Activated B cell treated with CpG ODN at 0.5 μM for 24 hours (primary cell): ENCODE data around the gene CTSA. TPM values are rescaled to one million over a fixed set of nuclear protein-coding genes. Genes with fewer than 3 reads are reported as not detected.
"Not testable (repeated sequence)": the region's sequence is repeated elsewhere in the genome, so short reads cannot be mapped to it uniquely, and the experiment has no call there.

Experiments used
- ATAC-seq: fragments of 200-7000 bp; cut with Tn5 transposase; one replicate; pipeline ENCODE4 v1.10.0; 2021; ENCODE audit warnings: low read depth, mild to moderate bottlenecking, moderate library complexity
- CTCF ChIA-PET: fragments of 350-600 bp; sonication (Branson Sonifier 250); formaldehyde crosslinking; loops from one replicate; lab custom pipeline; 2021; ENCODE audit warnings: antibody characterized with exemption; lab: Charles Lee
- POLR2A ChIA-PET: fragments of 350-600 bp; sonication (Branson Sonifier 250); formaldehyde crosslinking; loops from one replicate; lab custom pipeline; 2021; ENCODE audit warnings: antibody characterized with exemption; lab: Charles Lee
- DNase-seq: peaks from one replicate; pipeline ENCODE4 v3.0.0; 2022
- H3K27ac Mint-ChIP-seq: one replicate; pipeline ENCODE4 v1.8.0; 2020; ENCODE audit warnings: mixed read lengths
- H3K27me3 Mint-ChIP-seq: one replicate; pipeline ENCODE4 v1.8.0; 2021; ENCODE audit warnings: mixed read lengths
- H3K36me3 Mint-ChIP-seq: one replicate; pipeline ENCODE4 v1.8.0; 2021; ENCODE audit warnings: low read depth, mixed read lengths
- H3K4me1 Mint-ChIP-seq: one replicate; pipeline ENCODE4 v1.8.0; 2021; ENCODE audit warnings: mixed read lengths
- H3K4me3 Mint-ChIP-seq: one replicate; pipeline ENCODE4 v1.8.0; 2020; ENCODE audit warnings: mild to moderate bottlenecking, mixed read lengths
- H3K9me3 Mint-ChIP-seq: one replicate; pipeline ENCODE4 v1.8.0; 2020; ENCODE audit warnings: mixed read lengths
- intact Hi-C: fragments of 100-400 bp; cut with micrococcal nuclease; formaldehyde crosslinking; loops from one replicate; pipeline ENCODE4 v1.15.1; 2024
- total RNA-seq: library from RNA; stranded (reverse); gene quantifications from 2 replicates; pipeline ENCODE4 v1.2.3, GENCODE V29; 2022
- TF ChIP-seq, protein P1 (sequence below): fragments of 200-600 bp; IDR thresholded peaks from one replicate; pipeline ENCODE4 v1.8.0; 2022; ENCODE audit warnings: antibody characterized with exemption, mild to moderate bottlenecking

CTSA gene
- total RNA-seq, 1 donor from 2014 or later = 67.2 TPM

DNA sequence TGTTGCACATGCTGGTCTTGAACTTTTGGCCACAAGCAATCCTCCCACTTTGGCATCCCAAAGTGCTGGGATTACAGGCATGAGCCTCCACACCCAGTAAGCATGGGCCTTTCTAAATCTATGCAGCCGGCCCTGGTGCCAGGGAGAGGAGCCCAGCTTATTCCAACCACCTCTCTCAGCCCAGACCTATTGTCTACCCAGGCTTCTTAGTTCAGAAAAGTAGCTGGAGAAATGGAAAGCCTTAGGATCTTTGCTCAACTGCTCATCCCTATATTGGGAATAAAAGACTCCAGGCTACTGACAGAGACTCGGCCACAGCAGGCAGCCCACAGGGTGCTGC lies 35.6 kb downstream of the CTSA start:
- ATAC-seq = no peak
- Mint-ChIP-seq H3K36me3 (peaks cover 2% of the 10 kb centered on the region), H3K9me3 (no peaks in the 10 kb centered on the region), H3K27me3 (peaks cover 2% of the 10 kb centered on the region), H3K27ac (no peak overlapping the region), H3K4me3 (no peak overlapping the region), H3K4me1 (no peaks in the 10 kb centered on the region)
- ChIA-PET POLR2A (interaction anchor here (1.3 to 2.3 kb wide), 2 partner anchors 8 to 9 kb away, joined by 4 to 7 read pairs; no protein-coding TSS in a partner anchor), CTCF (no interaction called here)
- intact Hi-C loops = no loop called here
- TF ChIP-seq, protein P1, sequence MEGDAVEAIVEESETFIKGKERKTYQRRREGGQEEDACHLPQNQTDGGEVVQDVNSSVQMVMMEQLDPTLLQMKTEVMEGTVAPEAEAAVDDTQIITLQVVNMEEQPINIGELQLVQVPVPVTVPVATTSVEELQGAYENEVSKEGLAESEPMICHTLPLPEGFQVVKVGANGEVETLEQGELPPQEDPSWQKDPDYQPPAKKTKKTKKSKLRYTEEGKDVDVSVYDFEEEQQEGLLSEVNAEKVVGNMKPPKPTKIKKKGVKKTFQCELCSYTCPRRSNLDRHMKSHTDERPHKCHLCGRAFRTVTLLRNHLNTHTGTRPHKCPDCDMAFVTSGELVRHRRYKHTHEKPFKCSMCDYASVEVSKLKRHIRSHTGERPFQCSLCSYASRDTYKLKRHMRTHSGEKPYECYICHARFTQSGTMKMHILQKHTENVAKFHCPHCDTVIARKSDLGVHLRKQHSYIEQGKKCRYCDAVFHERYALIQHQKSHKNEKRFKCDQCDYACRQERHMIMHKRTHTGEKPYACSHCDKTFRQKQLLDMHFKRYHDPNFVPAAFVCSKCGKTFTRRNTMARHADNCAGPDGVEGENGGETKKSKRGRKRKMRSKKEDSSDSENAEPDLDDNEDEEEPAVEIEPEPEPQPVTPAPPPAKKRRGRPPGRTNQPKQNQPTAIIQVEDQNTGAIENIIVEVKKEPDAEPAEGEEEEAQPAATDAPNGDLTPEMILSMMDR = no peak
- DNase-seq = no peak

DNA sequence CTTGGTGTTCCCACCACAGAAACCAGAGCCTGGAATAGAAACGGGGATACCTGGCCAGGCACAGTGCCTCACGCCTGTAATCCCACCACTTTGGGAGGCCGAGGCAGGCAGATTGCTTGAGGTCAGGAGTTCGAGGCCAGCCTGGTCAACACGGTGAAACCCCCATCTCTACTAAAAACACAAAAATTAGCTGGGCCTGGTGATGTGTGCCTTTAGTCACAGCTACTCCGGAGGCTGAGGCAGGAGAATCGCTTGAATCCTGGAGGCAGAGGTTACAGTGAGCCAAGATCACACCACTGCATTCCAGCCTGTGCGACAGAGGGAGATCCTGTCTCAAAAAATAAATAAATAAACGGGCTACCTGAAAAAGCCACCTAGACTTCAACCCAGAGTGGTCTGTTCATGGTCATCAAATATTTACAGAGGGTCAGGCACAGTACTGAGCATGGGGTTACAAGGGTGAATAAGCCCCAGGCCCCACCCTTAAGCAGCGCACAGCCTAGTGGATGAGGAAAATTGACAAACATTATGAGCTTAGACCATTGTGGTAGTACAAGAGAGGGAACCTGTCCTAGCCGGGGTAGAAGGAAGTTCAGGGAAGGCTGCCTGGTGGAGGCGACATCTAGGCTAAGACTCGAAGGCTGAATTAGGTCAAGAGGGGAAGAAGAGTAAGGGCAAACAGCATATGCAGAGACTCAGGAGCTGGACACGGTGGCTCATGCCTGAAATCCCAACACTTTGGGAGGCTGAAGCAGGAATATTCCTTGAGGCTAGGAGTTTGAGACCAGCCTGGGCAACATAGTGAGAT lies 36.1 kb downstream of the CTSA start:
- no peak for ATAC-seq
- Mint-ChIP-seq H3K4me3 (no peak overlapping the region), H3K36me3 (peaks cover 2% of the 10 kb centered on the region), H3K27ac (no peak overlapping the region), H3K4me1 (no peaks in the 10 kb centered on the region), H3K9me3 (no peaks in the 10 kb centered on the region), H3K27me3 (no peaks in the 10 kb centered on the region)
- POLR2A ChIA-PET = interaction anchor here (0.5 to 2.3 kb wide), 4 partner anchors 8 to 46 kb away, joined by 3 to 7 read pairs (median 4); partner anchors contain the start of gene ZSWIM1
- intact Hi-C loops = no loop called here
- DNase-seq = no peak
- TF ChIP-seq, protein P1 = no peak
- CTCF ChIA-PET = no interaction called here

DNA sequence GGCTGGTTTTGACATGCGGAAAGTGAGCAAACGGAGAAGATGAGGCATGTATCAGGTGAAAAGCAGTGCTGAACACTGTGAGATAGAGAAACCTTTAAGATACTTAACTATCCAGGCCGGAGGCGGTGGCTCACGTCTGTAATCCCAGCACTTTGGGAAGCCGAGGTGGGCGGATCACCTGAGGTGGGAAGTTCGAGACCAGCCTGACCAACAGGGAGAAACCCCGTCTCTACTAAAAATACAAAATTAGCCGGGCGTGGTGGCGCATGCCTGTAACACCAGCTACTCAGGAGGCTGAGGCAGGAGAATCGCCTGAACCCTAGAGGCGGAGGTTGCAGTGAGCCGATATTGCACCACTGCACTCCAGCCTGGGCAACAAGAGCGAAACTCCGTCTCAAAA lies 40.5 kb downstream of the CTSA start:
- H3K27me3 Mint-ChIP-seq, H3K27ac Mint-ChIP-seq, H3K9me3 Mint-ChIP-seq, intact Hi-C loops, DNase-seq, H3K4me3 Mint-ChIP-seq, ATAC-seq, CTCF ChIA-PET: not testable (repeated sequence)
- Mint-ChIP-seq H3K36me3 (peaks cover 13% of the 10 kb centered on the region), H3K4me1 (peaks cover 15% of the 10 kb centered on the region)
- POLR2A ChIA-PET = interaction anchor here (0.7 to 1.8 kb wide), 3 partner anchors 41 to 112 kb away, joined by 6 to 7 read pairs (median 7); partner anchors contain the start of gene ZSWIM1

DNA sequence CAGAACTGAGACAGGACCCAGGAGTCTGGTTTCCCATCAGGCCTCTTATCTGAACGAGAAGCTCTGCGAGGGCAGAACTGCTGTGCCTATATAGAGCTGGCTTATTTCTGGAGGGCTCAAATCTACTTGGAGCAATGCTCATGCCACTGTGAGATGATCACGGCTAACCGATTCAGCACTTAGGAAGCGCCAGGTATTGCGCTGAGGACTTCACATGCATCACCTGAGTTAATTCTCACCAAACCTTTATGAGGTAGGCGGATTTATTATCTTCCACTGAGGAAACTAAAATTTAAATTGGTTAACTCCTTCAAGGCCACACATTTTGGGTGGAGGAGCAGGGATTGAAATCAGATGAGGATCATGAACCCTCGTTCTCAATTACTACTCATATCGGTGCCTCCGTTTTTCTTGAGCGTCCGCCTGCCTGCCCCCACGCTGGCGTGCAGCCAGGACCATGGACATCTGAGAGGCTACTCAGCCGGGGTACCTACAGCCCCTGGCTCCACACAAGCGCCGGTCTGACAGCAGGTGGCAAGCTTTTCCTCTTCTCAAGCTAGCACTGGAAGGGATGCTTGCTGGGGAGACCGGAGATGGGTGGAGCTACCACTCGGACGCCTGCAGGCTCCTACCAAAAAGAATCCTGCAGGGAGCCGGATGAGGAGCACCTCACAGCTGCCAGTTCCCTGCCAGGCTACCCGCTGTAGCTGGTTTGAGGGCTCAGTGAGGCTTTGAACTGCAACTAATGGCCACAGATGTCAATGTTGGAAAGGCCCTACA lies 42.3 kb downstream of the CTSA start:
- intact Hi-C loops = no loop called here
- POLR2A ChIA-PET = interaction anchor here (0.6 to 6.4 kb wide), 11 partner anchors 15 to 431 kb away, joined by 3 to 110 read pairs (median 11); partner anchors contain the start of genes ACOT8, CTSA, NEURL2 and PLTP
- ATAC-seq (no peak), DNase-seq (peak; percentile 44)
- Mint-ChIP-seq H3K9me3 (no peaks in the 10 kb centered on the region), H3K4me3 (peak overlapping the region; percentile 97), H3K27me3 (no peaks in the 10 kb centered on the region), H3K4me1 (peaks cover 29% of the 10 kb centered on the region), H3K27ac (peak overlapping the region; percentile 96), H3K36me3 (peaks cover 28% of the 10 kb centered on the region)
- TF ChIP-seq, protein P1 = no peak
- CTCF ChIA-PET = interaction anchor here (1.2 to 3.0 kb wide), 3 partner anchors 36 to 134 kb away, joined by 3 to 15 read pairs (median 4); partner anchors contain the start of genes CTSA and NEURL2

DNA sequence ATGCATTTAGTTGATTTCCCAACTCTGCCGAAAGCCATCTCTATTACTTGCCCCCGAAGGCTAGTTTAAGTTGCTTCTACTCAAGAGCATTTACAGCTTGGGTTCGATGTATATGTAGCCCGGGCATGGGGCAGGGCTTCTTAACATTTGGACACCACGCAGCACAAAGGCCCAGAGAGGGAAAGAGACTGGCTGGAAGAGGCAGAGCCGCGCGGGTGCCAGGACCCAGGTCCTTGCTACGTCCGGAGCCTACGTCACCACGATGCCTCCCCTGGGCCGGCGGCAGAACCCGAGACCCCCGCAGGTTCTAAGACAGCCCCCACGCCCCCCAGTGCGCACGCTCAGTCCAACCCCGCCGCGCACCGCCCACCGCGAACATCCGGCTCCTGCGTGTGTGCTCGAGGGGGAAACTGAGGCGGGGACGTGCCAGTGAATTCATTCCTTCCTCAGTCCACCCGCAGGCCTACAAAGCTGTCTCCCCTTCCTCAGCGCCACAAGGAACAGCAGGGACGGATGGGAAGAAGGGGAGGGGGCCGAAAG lies 43.0 kb downstream of the CTSA start:
- Mint-ChIP-seq H3K9me3 (no peaks in the 10 kb centered on the region), H3K27ac (peak overlapping the region; percentile 96), H3K4me3 (peak overlapping the region; percentile 97), H3K27me3 (no peaks in the 10 kb centered on the region), H3K4me1 (peaks cover 29% of the 10 kb centered on the region), H3K36me3 (peaks cover 35% of the 10 kb centered on the region)
- ChIA-PET POLR2A (interaction anchor here (0.6 to 6.4 kb wide), 20 partner anchors 14 to 571 kb away, joined by 3 to 110 read pairs (median 6); partner anchors contain the start of genes ACOT8, CTSA, DNTTIP1 and NEURL2), CTCF (interaction anchor here (0.6 to 3.0 kb wide), 4 partner anchors 36 to 64 kb away, joined by 3 to 15 read pairs (median 6); partner anchors contain the start of genes CTSA and NEURL2)
- intact Hi-C loops = no loop called here
- DNase-seq = no peak
- peak; percentile 18 for ATAC-seq
- TF ChIP-seq, protein P1 = no peak
